BLaER1 treated with 17β-estradiol and CSF1 and Interleukin-3, amounts not matched to agents 10 nM and 100 nM (cell line): ENCODE results near the gene KLK1.

Experiments
- H3K27ac ChIP-seq, 11 experiments: shearing (Covaris generic); formaldehyde crosslinking; 2 replicates each; pipeline ENCODE4 v1.8.1; 2022
- H3K27me3 ChIP-seq, 11 experiments: shearing (Covaris generic); formaldehyde crosslinking; 2 replicates each; pipeline ENCODE4 v1.8.1; 2022
- H3K36me3 ChIP-seq, 11 experiments: shearing (Covaris generic); formaldehyde crosslinking; 2 replicates each; pipeline ENCODE4 v1.8.1; 2022
- H3K4me1 ChIP-seq, 10 experiments: shearing (Covaris generic); formaldehyde crosslinking; 2 replicates each; pipeline ENCODE4 v1.8.1; 2022
- H3K4me2 ChIP-seq, 11 experiments: shearing (Covaris generic); formaldehyde crosslinking; 2 replicates each; pipeline ENCODE4 v1.8.1; 2022
- H3K4me3 ChIP-seq, 10 experiments: shearing (Covaris generic); formaldehyde crosslinking; 2 replicates each; pipeline ENCODE4 v1.8.1; 2022
- H3K9ac ChIP-seq, 11 experiments: shearing (Covaris generic); formaldehyde crosslinking; 2 replicates each; pipeline ENCODE4 v1.8.1; 2022
- H3K9me3 ChIP-seq, 11 experiments: shearing (Covaris generic); formaldehyde crosslinking; replicated peaks in 1 of 11; 2 replicates each; pipeline ENCODE4 v1.8.1; 2022
- H4K20me1 ChIP-seq, 11 experiments: shearing (Covaris generic); formaldehyde crosslinking; 2 replicates each; pipeline ENCODE4 v1.8.1; 2022
- Cebpa-rat ChIP-seq, 11 experiments: shearing (Covaris generic); IDR thresholded peaks; 2 replicates each; pipeline ENCODE4 v1.8.1; 2022

KLK1 gene

DNA sequence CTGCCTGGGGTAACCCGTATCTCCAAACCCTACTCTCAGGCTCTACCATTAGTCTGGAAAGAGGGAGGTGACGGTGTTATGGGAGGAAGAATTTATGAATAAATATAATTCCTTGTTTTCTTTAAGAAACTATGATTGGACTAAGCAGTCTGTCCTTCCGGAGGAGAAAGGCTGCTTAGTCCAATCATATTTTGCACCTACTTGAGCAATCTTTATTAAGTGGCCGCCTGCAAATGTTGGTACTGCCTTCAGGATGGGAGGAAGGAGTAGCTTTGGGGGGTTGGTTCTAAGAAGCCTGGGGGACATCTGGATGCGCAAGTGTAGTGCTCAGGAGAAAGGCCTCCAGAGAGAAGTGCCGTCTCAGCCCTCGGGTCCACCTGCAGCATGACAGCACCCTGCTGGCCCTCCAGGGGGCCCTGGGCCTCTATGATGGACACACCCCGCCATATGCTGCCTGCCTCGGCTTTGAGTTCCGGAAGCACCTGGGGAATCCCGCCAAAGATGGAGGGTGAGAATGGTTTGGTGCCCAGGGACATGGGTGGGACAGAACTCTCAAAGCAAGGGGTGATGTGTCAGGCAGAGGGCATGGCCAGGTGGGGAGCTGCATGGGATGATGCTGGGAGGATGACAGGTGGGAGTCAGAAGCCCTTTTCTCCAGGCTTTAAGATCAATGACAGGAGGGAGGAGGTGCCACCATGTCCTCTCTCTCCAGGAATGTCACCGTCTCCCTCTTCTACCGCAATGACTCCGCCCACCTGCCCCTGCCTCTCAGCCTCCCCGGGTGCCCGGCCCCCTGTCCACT is 29.3 kb downstream of the KLK1 start:
- Histone ChIP-seq H3K9ac (peak overlapping the region in 1 of 11 experiments; percentile 26; a peak in 1 of 22 replicates), H3K4me1 (peaks cover 0 to 53% (median 43%) of the 10 kb centered on the region in 10 experiments; a peak in 16 of 20 replicates), H4K20me1 (peaks cover 0 to 79% (median 60%) of the 10 kb centered on the region in 11 experiments; a peak in 19 of 22 replicates), H3K27me3 (no peaks in the 10 kb centered on the region), H3K4me3 (no peak overlapping the region), H3K4me2 (peak overlapping the region in 10 of 11 experiments; percentile 9 to 75 (median 62); a peak in 17 of 22 replicates), H3K36me3 (peaks cover 26 to 42% (median 39%) of the 10 kb centered on the region in 11 experiments), H3K27ac (peak overlapping the region in 1 of 11 experiments; percentile 23; a peak in 2 of 22 replicates), H3K9me3 (no peaks in the 10 kb centered on the region)
- no peak for TF ChIP-seq Cebpa-rat (IDR thresholded peaks at IDR 0.05)

DNA sequence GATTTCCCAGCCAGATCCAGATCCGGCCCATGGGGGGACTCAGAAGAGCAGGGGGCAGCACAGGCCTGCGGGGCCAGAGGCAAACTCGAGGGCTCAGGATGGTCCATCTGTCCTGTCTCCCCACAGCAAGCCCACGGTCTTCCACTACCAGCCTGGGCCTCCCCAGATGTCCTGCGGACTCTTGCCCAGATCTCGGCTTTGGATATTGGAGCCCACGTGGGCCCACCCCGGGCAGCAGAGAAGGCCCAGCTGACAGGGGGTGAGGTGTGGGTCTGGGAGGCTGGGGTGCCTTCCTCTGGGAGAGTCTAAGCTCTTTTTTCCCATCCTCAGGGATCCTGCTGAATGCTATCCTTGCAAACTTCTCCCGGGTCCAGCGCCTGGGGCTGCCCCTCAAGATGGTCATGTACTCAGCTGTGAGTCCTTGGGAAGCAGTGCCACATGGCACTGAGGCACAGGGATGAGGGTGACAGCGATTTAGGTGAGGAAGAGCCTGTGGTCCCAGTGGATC is 30.0 kb downstream of the KLK1 start:
- Histone ChIP-seq H3K4me3 (no peak overlapping the region), H4K20me1 (peaks cover 0 to 73% (median 54%) of the 10 kb centered on the region in 11 experiments; a peak in 19 of 22 replicates), H3K27me3 (no peaks in the 10 kb centered on the region), H3K27ac (no peak overlapping the region), H3K4me1 (peaks cover 0 to 51% (median 39%) of the 10 kb centered on the region in 10 experiments; a peak in 16 of 20 replicates), H3K36me3 (peaks cover 20 to 35% (median 32%) of the 10 kb centered on the region in 11 experiments), H3K4me2 (peak overlapping the region in 6 of 11 experiments; percentile 58 to 75 (median 68); a peak in 6 of 22 replicates), H3K9ac (peak overlapping the region in 2 of 11 experiments; percentile 26 to 50; a peak in 2 of 22 replicates), H3K9me3 (no peaks in the 10 kb centered on the region)
- no peak for TF ChIP-seq Cebpa-rat (IDR thresholded peaks at IDR 0.05)

DNA sequence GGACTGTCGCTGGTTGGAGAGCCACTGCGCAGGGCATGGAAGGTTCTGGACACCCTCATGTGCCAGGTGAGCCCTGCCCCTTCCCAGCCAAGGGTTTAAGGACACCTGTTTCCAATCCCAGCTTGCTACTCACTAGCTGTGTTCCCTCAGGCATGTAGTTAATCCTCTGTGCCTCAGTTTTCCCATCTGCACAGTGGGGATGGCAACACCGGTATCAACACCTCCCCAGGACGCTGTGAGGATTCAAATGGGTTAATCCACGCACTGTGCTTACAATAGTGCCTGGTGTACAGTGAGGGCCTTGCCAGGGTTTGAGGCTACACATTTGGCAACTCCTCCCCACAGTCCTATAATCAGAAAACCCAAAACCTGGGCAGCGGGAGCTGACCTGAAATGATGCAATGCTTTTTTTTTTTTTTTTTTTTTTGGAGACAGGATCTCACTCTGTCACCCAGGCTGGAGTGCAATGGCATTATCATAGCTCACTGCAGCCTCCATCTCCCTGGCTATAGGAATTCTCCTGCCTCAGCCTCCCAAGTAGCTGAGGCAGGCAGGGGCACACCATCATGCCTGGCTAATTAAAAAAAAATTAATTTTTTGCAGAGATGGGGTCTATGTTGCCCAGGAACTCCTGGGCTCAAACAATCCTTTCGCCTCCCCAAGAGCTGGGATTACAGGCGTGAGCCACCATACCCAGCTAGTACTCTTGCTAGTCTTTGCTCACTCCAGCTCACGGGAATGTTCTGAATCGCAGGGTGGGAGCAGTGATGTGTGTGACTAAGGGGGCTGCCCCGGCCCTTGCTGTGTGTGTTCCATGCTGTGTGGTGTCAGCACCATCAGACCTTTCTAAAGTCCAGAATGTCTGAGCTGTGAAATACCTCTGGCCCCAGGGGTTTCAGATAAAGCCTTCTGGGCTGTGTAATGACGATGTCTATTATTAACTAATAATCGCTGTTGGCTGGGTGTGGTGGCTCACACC is 31.0 kb downstream of the KLK1 start:
- Histone ChIP-seq H3K9ac (no peak overlapping the region), H3K4me1 (peaks cover 0 to 41% (median 34%) of the 10 kb centered on the region in 10 experiments; a peak in 16 of 20 replicates), H3K4me2 (no peak overlapping the region), H3K36me3 (peaks cover 10 to 25% (median 22%) of the 10 kb centered on the region in 11 experiments), H3K27ac (no peak overlapping the region), H3K4me3 (no peak overlapping the region), H4K20me1 (peaks cover 0 to 62% (median 43%) of the 10 kb centered on the region in 11 experiments; a peak in 19 of 22 replicates), H3K27me3 (no peaks in the 10 kb centered on the region), H3K9me3 (no peaks in the 10 kb centered on the region)
- TF ChIP-seq Cebpa-rat (IDR thresholded peaks at IDR 0.05): no peak

DNA sequence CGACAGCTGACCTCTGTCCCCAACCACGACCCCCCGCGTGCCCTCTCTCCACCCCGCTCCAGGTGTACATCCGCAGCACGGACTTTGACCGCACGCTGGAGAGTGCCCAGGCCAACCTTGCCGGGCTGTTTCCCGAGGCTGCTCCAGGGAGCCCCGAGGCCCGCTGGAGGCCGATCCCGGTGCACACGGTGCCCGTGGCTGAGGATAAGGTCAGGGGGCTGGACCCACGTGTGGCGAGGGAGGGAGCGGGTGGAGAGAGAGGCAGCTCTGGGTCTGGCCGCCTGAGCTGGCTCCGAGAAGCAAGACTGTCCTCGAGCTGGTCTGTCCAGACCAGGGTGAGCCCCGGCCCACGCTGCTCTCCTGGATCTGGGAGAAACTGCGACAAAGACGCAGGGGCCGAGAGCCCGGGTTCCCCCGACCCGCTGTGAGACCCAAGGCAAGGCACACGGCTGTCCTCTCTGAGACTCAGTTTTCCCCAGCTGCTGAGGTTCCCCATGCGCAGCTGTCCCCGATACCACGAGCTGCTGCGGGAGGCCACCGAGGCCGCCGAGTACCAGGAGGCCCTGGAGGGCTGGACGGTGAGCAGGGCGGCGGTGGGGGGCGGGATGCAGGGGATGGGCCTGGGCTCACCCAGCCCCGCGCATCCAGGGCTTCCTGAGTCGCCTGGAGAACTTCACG is 31.9 kb downstream of the KLK1 start:
- H3K4me3 ChIP-seq: no peak overlapping the region
- peaks cover 0 to 54% (median 35%) of the 10 kb centered on the region in 11 experiments; a peak in 19 of 22 replicates for H4K20me1 ChIP-seq
- no peak overlapping the region for H3K9ac ChIP-seq
- no peak overlapping the region for H3K27ac ChIP-seq
- no peak for TF ChIP-seq Cebpa-rat (IDR thresholded peaks at IDR 0.05)
- H3K4me2 ChIP-seq: no peak overlapping the region
- peaks cover 0 to 34% (median 26%) of the 10 kb centered on the region in 10 experiments; a peak in 16 of 20 replicates for H3K4me1 ChIP-seq
- H3K27me3 ChIP-seq: no peaks in the 10 kb centered on the region
- peaks cover 4 to 16% (median 13%) of the 10 kb centered on the region in 11 experiments; a peak in 21 of 22 replicates for H3K36me3 ChIP-seq
- H3K9me3 ChIP-seq: no peaks in the 10 kb centered on the region

DNA sequence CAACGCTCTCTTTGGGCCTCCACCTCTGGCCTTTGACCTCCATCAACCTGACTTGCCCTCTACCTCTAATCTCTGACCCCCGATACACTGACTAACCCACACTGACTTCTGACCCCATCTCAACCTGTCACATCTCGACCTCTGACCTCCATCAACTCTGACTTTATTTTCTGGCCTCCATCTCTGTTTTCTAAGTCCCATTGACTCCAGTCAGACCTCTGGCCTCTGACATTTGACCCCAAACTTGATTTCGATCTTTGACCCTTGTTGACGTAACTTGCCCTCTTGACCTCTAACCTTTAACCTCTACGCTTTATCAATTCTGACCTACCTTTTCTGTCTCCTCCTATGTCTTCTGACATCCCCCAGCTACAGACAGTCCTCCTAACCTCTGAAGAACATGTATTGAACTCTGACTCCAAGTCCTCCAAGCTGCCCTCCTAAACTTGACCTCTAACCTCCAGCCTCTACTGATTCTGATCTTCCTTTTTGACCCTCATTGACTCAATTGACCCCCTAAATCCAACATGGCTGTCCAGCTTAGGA is 32.6 kb downstream of the KLK1 start:
- Histone ChIP-seq H3K27me3 (no peaks in the 10 kb centered on the region), H3K9me3 (no peaks in the 10 kb centered on the region), H3K4me3 (no peak overlapping the region), H4K20me1 (peaks cover 0 to 47% (median 27%) of the 10 kb centered on the region in 11 experiments; a peak in 18 of 22 replicates), H3K4me1 (peaks cover 0 to 29% (median 22%) of the 10 kb centered on the region in 10 experiments; a peak in 16 of 20 replicates), H3K27ac (no peak overlapping the region), H3K4me2 (no peak overlapping the region), H3K36me3 (peaks cover 0 to 9% (median 6%) of the 10 kb centered on the region in 11 experiments; a peak in 12 of 22 replicates), H3K9ac (no peak overlapping the region)
- no peak for TF ChIP-seq Cebpa-rat (IDR thresholded peaks at IDR 0.05)

DNA sequence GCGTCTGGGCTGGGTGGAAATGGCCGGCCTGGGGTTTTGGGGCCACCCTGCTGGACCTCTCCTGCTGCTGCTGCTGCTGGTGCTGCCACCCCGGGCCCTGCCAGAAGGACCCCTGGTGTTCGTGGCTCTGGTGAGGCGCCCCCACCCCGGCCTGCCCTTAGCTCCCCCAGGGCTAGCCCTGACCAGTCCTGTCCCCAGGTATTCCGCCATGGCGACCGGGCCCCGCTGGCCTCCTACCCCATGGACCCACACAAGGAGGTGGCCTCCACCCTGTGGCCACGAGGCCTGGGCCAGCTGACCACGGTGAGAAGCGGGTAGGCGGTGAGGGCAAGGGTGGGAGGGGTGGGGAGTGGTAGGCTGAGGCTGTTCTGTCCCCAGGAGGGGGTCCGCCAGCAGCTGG is 33.2 kb downstream of the KLK1 start, which contains the start of gene ACP4:
Gene ACP4 (plus strand): TSS at position 20 of the 400 bp plus-strand sequence. CDS start 0 bp downstream, at position 20.
- Histone ChIP-seq H3K9ac (no peak within 1 kb of the TSS), H3K36me3 (peaks cover 0 to 3% (median 0%) of the 10 kb centered on the region in 11 experiments; a peak in 8 of 22 replicates), H3K27me3 (no peaks in the 10 kb centered on the region), H3K4me1 (peaks cover 0 to 23% (median 18%) of the 10 kb centered on the region in 10 experiments; a peak in 16 of 20 replicates), H3K9me3 (no peaks in the 10 kb centered on the region), H3K27ac (no peak within 1 kb of the TSS), H3K4me3 (no peak within 1 kb of the TSS), H4K20me1 (peaks cover 0 to 41% (median 22%) of the 10 kb centered on the region in 11 experiments; a peak in 18 of 22 replicates), H3K4me2 (no peak within 1 kb of the TSS)
- TF ChIP-seq Cebpa-rat (IDR thresholded peaks at IDR 0.05): no peak

DNA sequence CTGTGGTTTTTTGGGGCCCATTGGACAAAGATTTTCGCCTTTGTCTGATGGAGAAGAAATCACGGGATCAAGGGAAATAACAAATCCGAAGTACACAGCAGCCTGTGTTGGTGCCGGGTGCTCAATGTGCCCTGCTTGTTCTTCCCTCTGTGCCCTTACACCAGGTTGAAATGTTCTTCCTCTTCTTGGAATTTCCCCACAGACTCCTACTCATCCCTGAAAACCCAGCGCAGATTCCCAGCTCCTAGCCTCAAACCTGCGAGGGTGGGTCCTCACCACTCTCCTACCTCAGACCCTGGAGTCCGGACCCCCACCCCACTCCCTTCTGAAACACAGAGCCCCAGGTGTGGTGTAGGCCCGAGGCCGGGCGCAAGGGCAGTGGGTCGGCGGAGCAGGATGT is 38.3 kb downstream of the KLK1 start:
- H4K20me1 ChIP-seq: peaks cover 0 to 32% (median 9%) of the 10 kb centered on the region in 11 experiments; a peak in 10 of 22 replicates
- no peak overlapping the region for H3K27ac ChIP-seq
- H3K4me3 ChIP-seq: no peak overlapping the region
- peaks cover 4 to 40% (median 30%) of the 10 kb centered on the region in 10 experiments for H3K4me1 ChIP-seq
- no peaks in the 10 kb centered on the region for H3K36me3 ChIP-seq
- no peak for TF ChIP-seq Cebpa-rat (IDR thresholded peaks at IDR 0.05)
- H3K27me3 ChIP-seq: peaks cover 27 to 31% (median 30%) of the 10 kb centered on the region in 11 experiments
- H3K9me3 ChIP-seq: no peaks in the 10 kb centered on the region
- H3K9ac ChIP-seq: 0 out of 22 replicates have a peak overlapping the region, but pooled peaks of 1 of the 11 experiments have one; percentile 5
- no peak overlapping the region for H3K4me2 ChIP-seq
